Cardiac fibroblast (primary cell): ENCODE results near the gene BBIP1.
A peak's percentile ranks its signal among the peaks of the same experiment; 100 is the strongest.

Source experiments
- DNase-seq, 2 donors: peaks; one replicate each; pipeline versions ENCODE4 v3.0.0 to v3.0.0-alpha.2; 2010; ENCODE audit warnings: low read depth in 2 of 2
- H3K4me3 ChIP-seq, 2 donors: replicated peaks in 1 of 2; 1 replicate in 1 of 2; 2 replicates in 1 of 2; pipeline ENCODE4 v1.5.1; 2011; ENCODE audit warnings: low read depth in 2 of 2, low read length in 2 of 2, mild to moderate bottlenecking in 2 of 2, moderate library complexity in 1 of 2
- CTCF ChIP-seq: IDR thresholded peaks from one replicate; pipeline ENCODE4 v1.5.1; 2011; ENCODE audit warnings: low read depth, mild to moderate bottlenecking, low read length, inconsistent platforms

Gene BBIP1

GRCh38 chr10:110918643-110919348 is at the start of gene BBIP1:
Gene BBIP1, minus strand, starts transcription at chr10:110919180. Its CDS starts 1,023 bp downstream, at chr10:110918157.
- no peak for TF ChIP-seq CTCF
- DNase-seq = peak; percentile 100
- H3K4me3 ChIP-seq = peak within 1 kb of the TSS; percentile 73 to 83

- no peak for DNase-seq
- no peak overlapping the region for H3K4me3 ChIP-seq
- no peak for TF ChIP-seq CTCF
Measured at GRCh38 chr10:110967645-110968044, 48.7 kb upstream of the BBIP1 start.

- DNase-seq = no peak
- TF ChIP-seq CTCF = no peak
- no peak overlapping the region for H3K4me3 ChIP-seq
Measured at GRCh38 chr10:110967009-110967630, 48.1 kb upstream of the BBIP1 start.

GRCh38 chr10:110966146-110966545 is 47.2 kb upstream of the BBIP1 start:
- no peak for TF ChIP-seq CTCF
- peak in 1 of 2 donors; percentile 18 for DNase-seq
- H3K4me3 ChIP-seq = no peak overlapping the region

GRCh38 chr10:110965216-110965615 is 46.2 kb upstream of the BBIP1 start:
- DNase-seq = no peak
- TF ChIP-seq CTCF = no peak
- no peak overlapping the region for H3K4me3 ChIP-seq

GRCh38 chr10:110964681-110965080 is 45.7 kb upstream of the BBIP1 start:
- no peak overlapping the region for H3K4me3 ChIP-seq
- no peak for TF ChIP-seq CTCF
- DNase-seq = no peak
